HCT116 (cell line): Measurements from ENCODE around the gene ZCCHC17.

Experiments used
- CEBPB ChIP-seq: IDR thresholded peaks from 2 replicates; pipeline ENCODE4 v1.6.1; 2012; ENCODE audit warnings: low read depth
- ELF1 ChIP-seq: IDR thresholded peaks from 2 replicates; pipeline ENCODE4 v1.6.1; 2012; ENCODE audit warnings: low read depth, borderline replicate concordance
- EZH2phosphoT487 ChIP-seq: fragments of 200-600 bp; IDR thresholded peaks from 2 replicates; pipeline ENCODE4 v1.6.1; 2018; ENCODE audit warnings: antibody characterized with exemption, borderline replicate concordance
- FOSL1 ChIP-seq: IDR thresholded peaks from 2 replicates; pipeline ENCODE4 v1.6.1; 2012; ENCODE audit warnings: low read depth
- JUND ChIP-seq: IDR thresholded peaks from 2 replicates; pipeline ENCODE4 v1.6.1; 2012
- POLR2A ChIP-seq: IDR thresholded peaks from 2 replicates; pipeline ENCODE4 v1.7.0; 2011; ENCODE audit warnings: borderline replicate concordance; ENCODE audit not compliant: insufficient read depth, insufficient read length; ENCODE audit errors: extremely low read depth
- POLR2AphosphoS5 ChIP-seq: IDR thresholded peaks from 2 replicates; pipeline ENCODE4 v1.6.1; 2011; ENCODE audit warnings: mild to moderate bottlenecking, low read depth, low read length, moderate library complexity
- SIN3A ChIP-seq: IDR thresholded peaks from 2 replicates; pipeline ENCODE4 v1.6.1; 2012; ENCODE audit warnings: low read depth
- YY1 ChIP-seq: IDR thresholded peaks from 2 replicates; pipeline ENCODE4 v1.6.1; 2011; ENCODE audit warnings: low read length, low read depth, moderate library complexity, mild to moderate bottlenecking; ENCODE audit not compliant: insufficient replicate concordance; ENCODE audit errors: extremely low read depth
- ZFX ChIP-seq: fragments of 450-650 bp; IDR thresholded peaks from 2 replicates; pipeline ENCODE4 v1.6.1; 2017
- ZNF274 ChIP-seq: fragments of 200-500 bp; sonication (Bioruptor generic); IDR thresholded peaks from 2 replicates; pipeline ENCODE4 v1.6.1; 2014; ENCODE audit warnings: mild to moderate bottlenecking, low read depth, low read length, inconsistent platforms
- TF ChIP-seq, protein P1 (sequence below), 3 experiments: fragments of 200-600 bp in 1 of 3; sonication (generic) in 1 of 3; IDR thresholded peaks in 2 of 3; conservative IDR thresholded peaks in 1 of 3; 2 replicates each; pipeline ENCODE4 v1.5.1; 2012 to 2017; ENCODE audit warnings: low read depth in 2 of 3, low read length in 2 of 3, antibody characterized with exemption in 1 of 3, borderline replicate concordance in 1 of 3, control low read depth in 1 of 3, mild to moderate bottlenecking in 1 of 3, mixed read lengths in 1 of 3, mixed run types in 1 of 3, moderate library complexity in 1 of 3; ENCODE audit not compliant: insufficient read depth in 1 of 3

DNA sequence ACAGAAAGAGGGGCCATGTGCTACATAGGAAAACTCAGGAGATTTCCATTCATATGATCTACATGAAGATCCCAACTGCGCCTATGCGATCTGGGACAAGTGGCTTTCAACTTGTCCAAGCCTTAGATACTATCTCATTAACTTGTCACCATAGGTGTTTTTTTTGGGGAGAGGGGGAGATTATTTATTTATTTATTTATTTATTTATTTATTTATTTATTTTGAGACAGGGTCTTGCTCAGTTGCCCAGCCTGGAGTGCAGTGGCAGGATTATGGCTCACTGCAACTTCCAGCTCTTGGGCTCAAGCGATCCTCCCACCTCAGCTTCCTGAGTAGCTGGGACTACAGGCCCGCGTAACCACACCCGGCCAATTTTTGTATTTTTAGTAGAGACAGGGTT lies 64.8 kb downstream of the ZCCHC17 start:
- TF ChIP-seq, protein P1, sequence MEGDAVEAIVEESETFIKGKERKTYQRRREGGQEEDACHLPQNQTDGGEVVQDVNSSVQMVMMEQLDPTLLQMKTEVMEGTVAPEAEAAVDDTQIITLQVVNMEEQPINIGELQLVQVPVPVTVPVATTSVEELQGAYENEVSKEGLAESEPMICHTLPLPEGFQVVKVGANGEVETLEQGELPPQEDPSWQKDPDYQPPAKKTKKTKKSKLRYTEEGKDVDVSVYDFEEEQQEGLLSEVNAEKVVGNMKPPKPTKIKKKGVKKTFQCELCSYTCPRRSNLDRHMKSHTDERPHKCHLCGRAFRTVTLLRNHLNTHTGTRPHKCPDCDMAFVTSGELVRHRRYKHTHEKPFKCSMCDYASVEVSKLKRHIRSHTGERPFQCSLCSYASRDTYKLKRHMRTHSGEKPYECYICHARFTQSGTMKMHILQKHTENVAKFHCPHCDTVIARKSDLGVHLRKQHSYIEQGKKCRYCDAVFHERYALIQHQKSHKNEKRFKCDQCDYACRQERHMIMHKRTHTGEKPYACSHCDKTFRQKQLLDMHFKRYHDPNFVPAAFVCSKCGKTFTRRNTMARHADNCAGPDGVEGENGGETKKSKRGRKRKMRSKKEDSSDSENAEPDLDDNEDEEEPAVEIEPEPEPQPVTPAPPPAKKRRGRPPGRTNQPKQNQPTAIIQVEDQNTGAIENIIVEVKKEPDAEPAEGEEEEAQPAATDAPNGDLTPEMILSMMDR (IDR thresholded peaks at IDR 0.05 in 2 of 3, conservative IDR thresholded peaks at IDR 0.05 in 1 of 3; ENCODE audit: borderline replicate concordance in 1 of 3, insufficient read depth in 1 of 3, low read depth in 2 of 3, low read length in 2 of 3), result no peak
- TF ChIP-seq POLR2A, result no peak
- TF ChIP-seq JUND, result no peak
- no peak for TF ChIP-seq YY1
- no peak for TF ChIP-seq POLR2AphosphoS5
- TF ChIP-seq SIN3A, result no peak
- TF ChIP-seq FOSL1, result no peak
- no peak for TF ChIP-seq CEBPB
- TF ChIP-seq ZFX, result no peak
- TF ChIP-seq ZNF274, result no peak
- TF ChIP-seq EZH2phosphoT487, result no peak
- TF ChIP-seq ELF1, result no peak
